Suppressor macrophage treated with lipopolysaccharide for 4 hours (primary cell): ENCODE results near the gene TSKU.
"Not testable (repeated sequence)": the region's sequence is repeated elsewhere in the genome, so short reads cannot be mapped to it uniquely, and the experiment has no call there.

ENCODE experiments used
- DNase-seq: peaks from one replicate; pipeline ENCODE4 v3.0.0-alpha.2; 2020

The TSKU gene

GRCh38 chr11:76789443-76789719, 6.2 kb downstream of the TSKU start:
- DNase-seq, result no peak

- no peak for DNase-seq
Measured at GRCh38 chr11:76790251-76790650, 7.1 kb downstream of the TSKU start.

GRCh38 chr11:76791002-76791770, 8.0 kb downstream of the TSKU start:
- DNase-seq, result not testable (repeated sequence)

GRCh38 chr11:76791861-76792260, 8.7 kb downstream of the TSKU start:
- DNase-seq, result peak; percentile 54

GRCh38 chr11:76792505-76793264, 9.5 kb downstream of the TSKU start:
- DNase-seq, result no peak

- DNase-seq, result no peak
Measured at GRCh38 chr11:76793391-76794291, 10.5 kb downstream of the TSKU start.

- DNase-seq, result no peak
Measured at GRCh38 chr11:76794371-76795289, 11.5 kb downstream of the TSKU start.

GRCh38 chr11:76795290-76795935, 12.3 kb downstream of the TSKU start:
- no peak for DNase-seq

GRCh38 chr11:76795936-76796441, 12.8 kb downstream of the TSKU start:
- no peak for DNase-seq

- DNase-seq, result no peak
Measured at GRCh38 chr11:76796511-76797198, 13.5 kb downstream of the TSKU start.

- no peak for DNase-seq
Measured at GRCh38 chr11:76797341-76798201, 14.4 kb downstream of the TSKU start.

GRCh38 chr11:76798202-76798581, 15.0 kb downstream of the TSKU start:
- no peak for DNase-seq

- no peak for DNase-seq
Measured at GRCh38 chr11:76798671-76799065, 15.5 kb downstream of the TSKU start.

GRCh38 chr11:76799066-76799804, 16.1 kb downstream of the TSKU start:
- DNase-seq, result peak; percentile 85

GRCh38 chr11:76800466-76801200, 17.5 kb downstream of the TSKU start:
- no peak for DNase-seq

GRCh38 chr11:76801225-76801624, 18.1 kb downstream of the TSKU start:
- no peak for DNase-seq

- DNase-seq, result no peak
Measured at GRCh38 chr11:76801736-76802135, 18.6 kb downstream of the TSKU start.

- no peak for DNase-seq
Measured at GRCh38 chr11:76802151-76802550, 19.0 kb downstream of the TSKU start.

GRCh38 chr11:76802621-76803020, 19.5 kb downstream of the TSKU start:
- no peak for DNase-seq
